Breast epithelium (tissue), 4 donors: ENCODE measurements around the gene ZNF407. TPM values are rescaled to one million over a fixed set of nuclear protein-coding genes. Genes with fewer than 3 reads are reported as not detected.

ENCODE experiments used
- DNase-seq, 2 donors: peaks; one replicate each; pipeline ENCODE4 v3.0.0-alpha.2; 2019; ENCODE audit warnings: low spot score in 2 of 2
- H3K27ac ChIP-seq, 2 donors: fragments of 200-600 bp; sonication (generic) in 1 of 2; one replicate each; pipeline ENCODE4 v1.5.1; 2016 to 2019; ENCODE audit warnings: mild to moderate bottlenecking in 1 of 2
- H3K27me3 ChIP-seq, 2 donors: fragments of 200-600 bp; sonication (generic) in 1 of 2; one replicate each; pipeline versions ENCODE4 v1.5.1 to v1.6.0; 2017 to 2019; ENCODE audit warnings: control low read depth in 1 of 2, mild to moderate bottlenecking in 1 of 2
- H3K36me3 ChIP-seq: fragments of 200-600 bp; one replicate; pipeline ENCODE4 v1.5.1; 2019
- H3K4me1 ChIP-seq, 2 donors: fragments of 200-600 bp; sonication (generic); one replicate each; pipeline ENCODE4 v1.5.1; 2016 to 2019; ENCODE audit warnings: control low read depth in 1 of 2
- H3K4me3 ChIP-seq, 3 donors: fragments of 200-600 bp; sonication (generic); 1 replicate in 2 of 3; 2 replicates in 1 of 3; pipeline ENCODE4 v1.5.1; 2016 to 2019; ENCODE audit warnings: mild to moderate bottlenecking in 3 of 3, moderate library complexity in 2 of 3
- H3K9me3 ChIP-seq, 2 donors: fragments of 200-600 bp; sonication (generic) in 1 of 2; one replicate each; pipeline ENCODE4 v1.5.1; 2016 to 2019; ENCODE audit warnings: control low read depth in 1 of 2
- POLR2A ChIP-seq: fragments of 450-650 bp; IDR thresholded peaks from one replicate; pipeline ENCODE4 v1.6.1; 2016; ENCODE audit warnings: antibody characterized with exemption, mild to moderate bottlenecking, moderate library complexity
- POLR2AphosphoS5 ChIP-seq, 3 donors: sonication (generic); formaldehyde crosslinking; IDR thresholded peaks; one replicate each; pipeline ENCODE4 v1.6.1; 2017; ENCODE audit warnings: antibody characterized with exemption in 3 of 3
- intact Hi-C: fragments of 100-400 bp; cut with DNase I; formaldehyde crosslinking; loops from one replicate; pipeline ENCODE4 v1.15.1; 2023; ENCODE audit warnings: low total_unique reads
- total RNA-seq, 3 donors: library from RNA; depleted of rRNA; stranded (reverse); fragments of >200 nt; gene quantifications; one replicate each; pipeline ENCODE4 v1.1.0, GENCODE V29; 2016
- TF ChIP-seq, protein P1 (sequence below), 3 donors: fragments of 450-650 bp; IDR thresholded peaks; one replicate each; pipeline ENCODE4 v1.5.1; 2016 to 2017; ENCODE audit warnings: antibody characterized with exemption in 3 of 3, mild to moderate bottlenecking in 3 of 3, moderate library complexity in 3 of 3

ZNF407 gene, protein sequence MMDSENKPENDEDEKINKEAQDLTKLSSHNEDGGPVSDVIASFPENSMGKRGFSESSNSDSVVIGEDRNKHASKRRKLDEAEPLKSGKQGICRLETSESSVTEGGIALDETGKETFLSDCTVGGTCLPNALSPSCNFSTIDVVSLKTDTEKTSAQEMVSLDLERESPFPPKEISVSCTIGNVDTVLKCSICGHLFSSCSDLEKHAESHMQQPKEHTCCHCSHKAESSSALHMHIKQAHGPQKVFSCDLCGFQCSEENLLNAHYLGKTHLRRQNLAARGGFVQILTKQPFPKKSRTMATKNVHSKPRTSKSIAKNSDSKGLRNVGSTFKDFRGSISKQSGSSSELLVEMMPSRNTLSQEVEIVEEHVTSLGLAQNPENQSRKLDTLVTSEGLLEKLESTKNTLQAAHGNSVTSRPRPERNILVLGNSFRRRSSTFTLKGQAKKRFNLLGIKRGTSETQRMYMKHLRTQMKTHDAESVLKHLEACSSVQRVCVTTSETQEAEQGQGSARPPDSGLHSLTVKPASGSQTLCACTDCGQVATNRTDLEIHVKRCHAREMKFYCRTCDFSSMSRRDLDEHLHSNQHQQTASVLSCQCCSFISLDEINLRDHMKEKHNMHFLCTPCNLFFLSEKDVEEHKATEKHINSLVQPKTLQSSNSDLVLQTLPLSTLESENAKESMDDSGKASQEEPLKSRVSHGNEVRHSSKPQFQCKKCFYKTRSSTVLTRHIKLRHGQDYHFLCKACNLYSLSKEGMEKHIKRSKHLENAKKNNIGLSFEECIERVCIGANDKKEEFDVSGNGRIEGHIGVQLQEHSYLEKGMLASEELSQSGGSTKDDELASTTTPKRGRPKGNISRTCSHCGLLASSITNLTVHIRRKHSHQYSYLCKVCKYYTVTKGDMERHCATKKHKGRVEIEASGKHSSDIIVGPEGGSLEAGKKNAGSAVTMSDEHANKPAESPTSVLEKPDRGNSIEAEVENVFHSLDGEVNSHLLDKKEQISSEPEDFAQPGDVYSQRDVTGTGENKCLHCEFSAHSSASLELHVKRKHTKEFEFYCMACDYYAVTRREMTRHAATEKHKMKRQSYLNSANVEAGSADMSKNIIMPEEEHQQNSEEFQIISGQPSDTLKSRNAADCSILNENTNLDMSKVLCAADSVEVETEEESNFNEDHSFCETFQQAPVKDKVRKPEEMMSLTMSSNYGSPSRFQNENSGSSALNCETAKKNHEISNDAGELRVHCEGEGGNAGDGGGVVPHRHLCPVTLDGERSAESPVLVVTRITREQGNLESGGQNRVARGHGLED (N-terminal part only)
- total RNA-seq: 10 to 100 TPM; 14.9 to 30.1 (median 22.3) TPM

DNA sequence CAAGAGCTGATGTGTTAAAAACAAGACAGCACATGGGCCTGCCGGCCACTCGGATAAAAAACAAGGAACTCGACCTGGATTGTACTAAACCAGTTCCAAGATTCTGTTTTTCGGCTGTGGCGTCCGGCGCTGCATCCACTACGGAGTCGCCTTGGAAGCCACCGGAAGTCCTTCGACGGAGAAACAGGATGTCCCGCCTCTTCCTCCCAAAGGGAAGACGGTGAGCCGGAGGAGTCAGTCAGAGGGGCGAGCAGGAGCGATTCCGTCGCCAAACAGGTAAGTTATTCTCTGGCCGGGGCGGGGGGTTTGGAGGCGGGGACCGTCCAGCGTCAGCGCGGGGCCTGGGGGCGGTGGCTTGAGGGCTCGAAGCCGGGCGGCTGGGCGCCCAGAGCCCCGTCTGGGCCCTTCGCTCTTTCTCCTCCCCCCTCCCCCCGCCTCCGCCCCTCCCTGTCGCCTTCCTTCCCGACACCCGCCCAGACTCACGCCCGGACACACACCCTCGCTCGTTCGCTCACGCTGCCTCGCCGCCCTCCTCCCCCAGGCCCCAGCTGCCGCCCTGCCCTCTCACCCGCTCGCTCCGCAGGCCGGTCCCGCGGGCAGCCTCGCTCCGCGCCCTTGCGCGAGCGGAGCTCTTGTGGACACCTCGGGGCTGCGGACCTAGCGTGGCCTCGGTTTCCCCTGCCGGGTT is at the start of gene ZNF407:
TSS of gene ZNF407 (plus strand) at position 209 of the 688 bp plus-strand sequence. CDS start 33,150 bp downstream, outside the sequence.
- peak; percentile 9 for TF ChIP-seq POLR2A
- TF ChIP-seq, protein P1, sequence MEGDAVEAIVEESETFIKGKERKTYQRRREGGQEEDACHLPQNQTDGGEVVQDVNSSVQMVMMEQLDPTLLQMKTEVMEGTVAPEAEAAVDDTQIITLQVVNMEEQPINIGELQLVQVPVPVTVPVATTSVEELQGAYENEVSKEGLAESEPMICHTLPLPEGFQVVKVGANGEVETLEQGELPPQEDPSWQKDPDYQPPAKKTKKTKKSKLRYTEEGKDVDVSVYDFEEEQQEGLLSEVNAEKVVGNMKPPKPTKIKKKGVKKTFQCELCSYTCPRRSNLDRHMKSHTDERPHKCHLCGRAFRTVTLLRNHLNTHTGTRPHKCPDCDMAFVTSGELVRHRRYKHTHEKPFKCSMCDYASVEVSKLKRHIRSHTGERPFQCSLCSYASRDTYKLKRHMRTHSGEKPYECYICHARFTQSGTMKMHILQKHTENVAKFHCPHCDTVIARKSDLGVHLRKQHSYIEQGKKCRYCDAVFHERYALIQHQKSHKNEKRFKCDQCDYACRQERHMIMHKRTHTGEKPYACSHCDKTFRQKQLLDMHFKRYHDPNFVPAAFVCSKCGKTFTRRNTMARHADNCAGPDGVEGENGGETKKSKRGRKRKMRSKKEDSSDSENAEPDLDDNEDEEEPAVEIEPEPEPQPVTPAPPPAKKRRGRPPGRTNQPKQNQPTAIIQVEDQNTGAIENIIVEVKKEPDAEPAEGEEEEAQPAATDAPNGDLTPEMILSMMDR (IDR thresholded peaks at IDR 0.05): no peak
- peak in 2 of 3 donors; percentile 84 to 87 for TF ChIP-seq POLR2AphosphoS5 (IDR thresholded peaks at IDR 0.05)
- Histone ChIP-seq H3K4me1 (peaks cover 5 to 7% of the 10 kb centered on the region in 2 donors), H3K27ac (peak within 1 kb of the TSS; percentile 96 to 98), H3K36me3 (no peaks in the 10 kb centered on the region), H3K27me3 (no peaks in the 10 kb centered on the region), H3K9me3 (no peaks in the 10 kb centered on the region), H3K4me3 (peak within 1 kb of the TSS; percentile 83 to 95 (median 95))
- intact Hi-C loops: no loop called here
- peak; percentile 80 to 84 for DNase-seq

DNA sequence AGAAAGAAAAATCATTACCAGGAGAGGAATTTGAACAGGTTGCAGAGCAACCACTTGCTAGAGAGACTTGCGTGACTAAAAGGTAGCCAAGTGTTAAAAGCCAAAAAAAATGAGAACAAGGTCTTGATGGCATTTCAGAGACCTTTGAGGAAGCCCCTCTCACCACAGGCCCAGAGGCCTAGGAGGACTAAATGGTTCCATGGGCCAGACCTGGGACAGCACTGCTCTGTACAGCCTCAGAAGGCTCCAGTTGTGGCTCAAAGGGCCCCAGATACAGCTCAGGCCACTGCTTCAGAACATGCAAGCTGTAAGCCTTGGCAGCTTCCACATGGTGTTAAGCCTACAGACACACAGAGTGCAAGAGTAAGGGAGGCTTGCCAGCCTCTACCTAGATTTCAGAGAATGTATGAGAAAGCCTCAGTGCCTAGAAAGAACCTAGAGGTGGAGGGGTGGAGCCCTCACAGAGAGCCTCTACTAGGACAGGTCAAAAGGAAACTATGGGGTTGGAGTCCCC is 48.0 kb upstream of the ZNF407 start:
- Histone ChIP-seq H3K4me1 (no peaks in the 10 kb centered on the region), H3K27ac (no peak overlapping the region), H3K4me3 (no peak overlapping the region), H3K9me3 (peaks cover 5 to 12% of the 10 kb centered on the region in 2 donors), H3K36me3 (no peaks in the 10 kb centered on the region), H3K27me3 (no peaks in the 10 kb centered on the region)
- intact Hi-C loops: loop anchor here (10.0 kb wide), 1 partner anchor 195 kb away; no protein-coding TSS in a partner anchor
- TF ChIP-seq POLR2AphosphoS5 (IDR thresholded peaks at IDR 0.05) (no peak), POLR2A (no peak)
- TF ChIP-seq, protein P1 (IDR thresholded peaks at IDR 0.05): no peak
- DNase-seq: no peak

DNA sequence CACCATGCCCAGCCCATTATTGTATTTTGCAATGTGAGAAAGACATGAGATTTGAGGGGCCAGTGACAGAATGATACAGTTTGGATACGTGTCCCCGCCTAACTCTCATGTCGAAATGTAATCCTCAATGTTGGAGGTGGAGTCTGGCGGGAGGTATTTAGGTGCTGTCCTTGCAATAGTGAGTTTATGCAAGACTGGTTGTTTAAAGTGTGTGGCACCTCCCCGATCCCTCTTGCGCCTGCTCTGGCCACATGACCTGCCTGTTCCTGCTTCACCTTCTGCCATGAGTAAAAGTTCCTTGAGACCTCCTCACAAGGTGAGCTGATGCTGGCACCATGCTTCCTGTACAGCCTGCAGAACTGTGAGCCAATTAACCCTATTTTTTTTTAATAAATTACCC is 46.8 kb upstream of the ZNF407 start:
- Histone ChIP-seq H3K9me3 (peaks cover 5 to 12% of the 10 kb centered on the region in 2 donors), H3K4me3 (no peak overlapping the region), H3K27ac (no peak overlapping the region), H3K27me3 (no peaks in the 10 kb centered on the region), H3K36me3 (no peaks in the 10 kb centered on the region), H3K4me1 (no peaks in the 10 kb centered on the region)
- intact Hi-C loops: loop anchor here (10.0 kb wide), 1 partner anchor 196 kb away; no protein-coding TSS in a partner anchor
- TF ChIP-seq POLR2AphosphoS5 (IDR thresholded peaks at IDR 0.05) (no peak), POLR2A (no peak)
- TF ChIP-seq, protein P1 (IDR thresholded peaks at IDR 0.05): no peak
- DNase-seq: no peak

DNA sequence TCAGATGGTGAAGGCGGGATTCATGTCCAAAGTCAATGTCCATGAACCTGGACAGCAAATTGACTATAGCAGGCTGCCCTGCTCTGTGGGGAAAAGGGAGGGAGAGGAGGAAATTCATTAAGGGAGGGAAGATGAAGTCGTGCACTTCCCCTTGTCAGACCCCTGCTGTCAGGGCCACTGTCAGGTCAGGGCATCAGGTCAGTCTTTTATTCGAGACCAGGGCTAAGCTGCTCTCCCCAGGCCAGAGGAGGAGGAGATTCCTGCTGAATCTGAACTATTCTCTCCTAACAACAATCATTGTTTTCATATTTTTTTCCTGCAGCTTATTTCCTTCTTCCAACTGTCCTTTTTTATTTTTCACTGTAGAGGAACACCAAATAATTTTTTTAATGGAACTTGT is 46.2 kb upstream of the ZNF407 start:
- Histone ChIP-seq H3K27me3 (no peaks in the 10 kb centered on the region), H3K36me3 (no peaks in the 10 kb centered on the region), H3K27ac (no peak overlapping the region), H3K4me3 (no peak overlapping the region), H3K4me1 (no peaks in the 10 kb centered on the region), H3K9me3 (peaks cover 5 to 12% of the 10 kb centered on the region in 2 donors)
- intact Hi-C loops: loop anchor here (10.0 kb wide), 1 partner anchor 197 kb away; no protein-coding TSS in a partner anchor
- no peak for TF ChIP-seq POLR2AphosphoS5 (IDR thresholded peaks at IDR 0.05)
- TF ChIP-seq, protein P1 (IDR thresholded peaks at IDR 0.05): no peak
- no peak for TF ChIP-seq POLR2A
- DNase-seq: no peak
